A549 (cell line): ENCODE results near the gene ALDH3B1. TPM values are rescaled to one million over a fixed set of nuclear protein-coding genes. Genes with fewer than 3 reads are reported as not detected.

ENCODE experiments used
- ATAC-seq, 2 experiments: fragments of 200-7000 bp in 1 of 2; fragments of >200 bp in 1 of 2; cut with Nextera tagmentation in 1 of 2; cut with Tn5 transposase in 1 of 2; 3 replicates each; pipeline versions ENCODE4 v1.8.0 to v1.9.1; 2018 to 2020; ENCODE audit warnings: mild to moderate bottlenecking in 1 of 2, moderate library complexity in 1 of 2
- CTCF ChIA-PET: fragments of 300-600 bp; sonication (Branson Sonifier 250); formaldehyde crosslinking; extraction: SDS; loops from one replicate; lab custom pipeline; 2021; ENCODE audit warnings: antibody characterized with exemption, inconsistent platforms; lab: Yijun Ruan, JAX
- POLR2A ChIA-PET: fragments of 350-600 bp; formaldehyde crosslinking; extraction: SDS; loops from one replicate; lab custom pipeline; 2021; ENCODE audit warnings: antibody characterized with exemption, inconsistent platforms; lab: Yijun Ruan, JAX
- DNase-seq, 2 experiments: peaks; one replicate each; pipeline versions ENCODE4 v3.0.0 to v3.0.0-alpha.2; 2011 to 2016; ENCODE audit warnings: low read depth in 1 of 2, low spot score in 1 of 2
- FAIRE-seq: peaks from 2 replicates; lab custom pipeline; 2011; peaks lifted over from hg19 to GRCh38; lab: Jason Lieb, UNC
- H3K27ac ChIP-seq, 2 experiments: fragments of >200 bp; sonication (Bioruptor Twin); formaldehyde crosslinking; 3 replicates each; pipeline ENCODE4 v1.5.1; 2016 to 2017
- H3K4me1 ChIP-seq: fragments of >200 bp; sonication (Bioruptor Twin); formaldehyde crosslinking; 3 replicates; pipeline ENCODE4 v1.6.1; 2016
- H3K4me2 ChIP-seq: fragments of >200 bp; sonication (Bioruptor Twin); formaldehyde crosslinking; 3 replicates; pipeline ENCODE4 v1.6.1; 2016
- H3K4me3 ChIP-seq: fragments of >200 bp; sonication (Bioruptor Twin); formaldehyde crosslinking; 3 replicates; pipeline ENCODE4 v1.5.1; 2016
- H3K9me3 ChIP-seq: fragments of >200 bp; sonication (Bioruptor Twin); formaldehyde crosslinking; 3 replicates; pipeline ENCODE4 v1.6.1; 2016
- ATOH8 ChIP-seq: fragments of 250-450 bp; sonication (Bioruptor Pico); IDR thresholded peaks from 2 replicates; pipeline ENCODE4 v1.5.0; 2020; ENCODE audit warnings: low read depth, mild to moderate bottlenecking, moderate library complexity
- BHLHE40 ChIP-seq: IDR thresholded peaks from 2 replicates; pipeline ENCODE4 v1.6.1; 2012; ENCODE audit warnings: low read depth, low read length, inconsistent platforms
- CBX2 ChIP-seq: fragments of 200-600 bp; sonication (generic); IDR thresholded peaks from 2 replicates; pipeline ENCODE4 v1.6.1; 2016; ENCODE audit warnings: low read depth, mild to moderate bottlenecking, borderline replicate concordance
- CHD4 ChIP-seq: fragments of 200-600 bp; sonication (generic); IDR thresholded peaks from 2 replicates; pipeline ENCODE4 v1.6.1; 2016; ENCODE audit warnings: antibody characterized with exemption, mild to moderate bottlenecking, borderline replicate concordance
- ELK1 ChIP-seq: fragments of 150-350 bp; IDR thresholded peaks from 2 replicates; pipeline ENCODE4 v1.6.1; 2014; ENCODE audit warnings: low read depth, mild to moderate bottlenecking, low read length
- ESRRA ChIP-seq: fragments of 150-350 bp; IDR thresholded peaks from 2 replicates; pipeline ENCODE4 v1.6.1; 2014; ENCODE audit warnings: mild to moderate bottlenecking, low read length, borderline replicate concordance
- FOSL2 ChIP-seq, 2 experiments: fragments of 450-650 bp in 1 of 2; fragments of >200 bp in 1 of 2; sonication (Bioruptor Twin) in 1 of 2; formaldehyde crosslinking; IDR thresholded peaks; 2 replicates each; pipeline versions ENCODE4 v1.5.0 to v1.6.1; 2016 to 2020; ENCODE audit warnings: mild to moderate bottlenecking in 1 of 2, moderate library complexity in 1 of 2
- HOXA7 ChIP-seq: fragments of 250-450 bp; sonication (Bioruptor Pico); IDR thresholded peaks from 2 replicates; pipeline ENCODE4 v1.5.0; 2020; ENCODE audit warnings: mild to moderate bottlenecking, moderate library complexity
- JUN ChIP-seq, 2 experiments: fragments of >200 bp; sonication (Bioruptor Twin); formaldehyde crosslinking; IDR thresholded peaks; 2 replicates in 1 of 2; 3 replicates in 1 of 2; pipeline ENCODE4 v1.6.1; 2016 to 2017
- KDM5A ChIP-seq: fragments of 200-600 bp; sonication (generic); IDR thresholded peaks from 2 replicates; pipeline ENCODE4 v1.6.1; 2016; ENCODE audit warnings: antibody characterized with exemption, mild to moderate bottlenecking
- NPAS2 ChIP-seq: fragments of 250-450 bp; sonication (Bioruptor Pico); IDR thresholded peaks from 2 replicates; pipeline ENCODE4 v1.8.0; 2022; ENCODE audit warnings: mild to moderate bottlenecking, moderate library complexity, borderline replicate concordance
- PBX3 ChIP-seq: IDR thresholded peaks from 2 replicates; pipeline ENCODE4 v1.6.1; 2012
- RFX5 ChIP-seq: fragments of 450-650 bp; IDR thresholded peaks from 2 replicates; pipeline ENCODE4 v1.7.1; 2014; ENCODE audit warnings: antibody characterized with exemption, mild to moderate bottlenecking, moderate library complexity
- RNF2 ChIP-seq: fragments of 200-600 bp; sonication (generic); IDR thresholded peaks from 2 replicates; pipeline ENCODE4 v1.6.1; 2016; ENCODE audit warnings: low read depth, mild to moderate bottlenecking, antibody characterized with exemption, moderate library complexity, borderline replicate concordance
- TP53 ChIP-seq: fragments of 250-450 bp; sonication (Bioruptor Pico); IDR thresholded peaks from 2 replicates; pipeline ENCODE4 v1.5.0; 2021; ENCODE audit warnings: mild to moderate bottlenecking, moderate library complexity
- ZC3H11A ChIP-seq: fragments of 450-650 bp; IDR thresholded peaks from 2 replicates; pipeline ENCODE4 v1.6.1; 2014; ENCODE audit warnings: antibody characterized with exemption, mild to moderate bottlenecking
- ZFP36 ChIP-seq: fragments of 450-650 bp; IDR thresholded peaks from 2 replicates; pipeline ENCODE4 v1.6.1; 2014; ENCODE audit warnings: borderline replicate concordance; ENCODE audit not compliant: partially characterized antibody
- WGBS: methylation state at CpG from one replicate; pipeline ENCODE4 v1.1.6; 2017; ENCODE audit errors: missing lambda C conversion rate; 5-methylcytosine and 5-hydroxymethylcytosine counted together
- polyA plus RNA-seq, 4 experiments: library from polyadenylated mRNA; depleted of rRNA in 3 of 4; stranded (reverse); fragments of >200 nt; fragmentation: RNase III in 1 of 4; extraction: RNeasy Plus Mini Kit Qiagen cat#74134 plus additional on column Dnase treatment in 1 of 4; gene quantifications; 2 replicates in 3 of 4; 3 replicates in 1 of 4; pipeline ENCODE4 v1.2.3, GENCODE V29; 2011 to 2017
- TF ChIP-seq, protein P1 (sequence below): fragments of 450-650 bp; IDR thresholded peaks from 2 replicates; pipeline ENCODE4 v1.6.1; 2014; ENCODE audit warnings: antibody characterized with exemption
- TF ChIP-seq, protein P2 (sequence below): IDR thresholded peaks from 2 replicates; pipeline ENCODE4 v1.6.1; 2012; ENCODE audit warnings: low read depth, borderline replicate concordance
- TF ChIP-seq, protein P3 (sequence below): fragments of >200 bp; sonication (Bioruptor Twin); formaldehyde crosslinking; IDR thresholded peaks from 2 replicates; pipeline ENCODE4 v1.6.1; 2016

The ALDH3B1 gene
- polyA plus RNA-seq, 2 of the 4 experiments (the other 2 are of a cell fraction) = 93.7 to 130 TPM

- no peak for TF ChIP-seq ESRRA
- no peak for TF ChIP-seq BHLHE40
- TF ChIP-seq, protein P1, sequence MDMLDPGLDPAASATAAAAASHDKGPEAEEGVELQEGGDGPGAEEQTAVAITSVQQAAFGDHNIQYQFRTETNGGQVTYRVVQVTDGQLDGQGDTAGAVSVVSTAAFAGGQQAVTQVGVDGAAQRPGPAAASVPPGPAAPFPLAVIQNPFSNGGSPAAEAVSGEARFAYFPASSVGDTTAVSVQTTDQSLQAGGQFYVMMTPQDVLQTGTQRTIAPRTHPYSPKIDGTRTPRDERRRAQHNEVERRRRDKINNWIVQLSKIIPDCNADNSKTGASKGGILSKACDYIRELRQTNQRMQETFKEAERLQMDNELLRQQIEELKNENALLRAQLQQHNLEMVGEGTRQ = no peak
- TF ChIP-seq, all 56 proteins: peak for 0
Observed at GRCh38 chr11:67999201-67999629, 10.9 kb upstream of the ALDH3B1 start (continued).

GRCh38 chr11:67999704-68000103 is 10.4 kb upstream of the ALDH3B1 start:
- H3K27ac ChIP-seq = no peak overlapping the region
- no peak for FAIRE-seq
- POLR2A ChIA-PET = interaction anchor here (1.3 kb wide), 1 partner anchor 11 kb away, joined by 4 read pairs; the partner anchor contains the start of gene ALDH3B1
- ATAC-seq = no peak
- H3K9me3 ChIP-seq = no peaks in the 10 kb centered on the region
- DNase-seq = no peak
- no peak overlapping the region for H3K4me3 ChIP-seq
- CTCF ChIA-PET = interaction anchor here (0.5 to 1.5 kb wide), 4 partner anchors 22 to 291 kb away, joined by 3 to 5 read pairs (median 3); no protein-coding TSS in a partner anchor
- TF ChIP-seq FOSL2 (IDR thresholded peaks at IDR 0.05) = no peak
- no peak for TF ChIP-seq FOSL2 (CRISPR knock-in tag; IDR thresholded peaks at IDR 0.05)
- no peak for TF ChIP-seq HOXA7
- TF ChIP-seq TP53 (CRISPR knock-in tag) = no peak
- no peak for TF ChIP-seq CHD4
- TF ChIP-seq JUN (IDR thresholded peaks at IDR 0.05) = no peak
- no peak for TF ChIP-seq CBX2
- TF ChIP-seq, protein P2, sequence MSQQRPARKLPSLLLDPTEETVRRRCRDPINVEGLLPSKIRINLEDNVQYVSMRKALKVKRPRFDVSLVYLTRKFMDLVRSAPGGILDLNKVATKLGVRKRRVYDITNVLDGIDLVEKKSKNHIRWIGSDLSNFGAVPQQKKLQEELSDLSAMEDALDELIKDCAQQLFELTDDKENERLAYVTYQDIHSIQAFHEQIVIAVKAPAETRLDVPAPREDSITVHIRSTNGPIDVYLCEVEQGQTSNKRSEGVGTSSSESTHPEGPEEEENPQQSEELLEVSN = no peak
- no peak for TF ChIP-seq RFX5
- no peak for TF ChIP-seq NPAS2 (CRISPR knock-in tag)
- TF ChIP-seq RNF2 = no peak
- TF ChIP-seq, protein P3, sequence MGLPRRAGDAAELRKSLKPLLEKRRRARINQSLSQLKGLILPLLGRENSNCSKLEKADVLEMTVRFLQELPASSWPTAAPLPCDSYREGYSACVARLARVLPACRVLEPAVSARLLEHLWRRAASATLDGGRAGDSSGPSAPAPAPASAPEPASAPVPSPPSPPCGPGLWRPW = no peak
- no peak for TF ChIP-seq ATOH8 (CRISPR knock-in tag)
- no peak for TF ChIP-seq KDM5A
- H3K4me1 ChIP-seq = peaks cover 28% of the 10 kb centered on the region
- no peak overlapping the region for H3K4me2 ChIP-seq
- WGBS = 95% methylated on average over 5 of the region's 5 CpGs

DNA sequence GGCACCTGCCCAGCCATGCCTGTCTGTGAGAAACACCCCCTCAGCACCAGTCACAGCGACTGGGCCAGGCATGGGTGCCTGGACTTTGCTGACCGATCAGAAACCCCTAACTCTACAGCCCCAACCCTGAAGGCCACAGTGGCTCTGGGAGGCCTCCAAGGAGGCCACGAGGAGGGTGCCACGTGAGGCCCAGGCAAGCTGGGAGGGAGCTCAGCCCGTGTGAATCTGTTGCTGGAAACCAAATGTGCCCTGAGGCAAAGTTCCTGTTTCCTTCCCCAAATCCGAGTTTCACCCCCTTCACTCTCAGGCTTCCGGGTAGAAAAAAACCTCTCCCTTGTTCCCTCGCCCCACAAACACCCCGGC is 7.6 kb upstream of the ALDH3B1 start:
- Histone ChIP-seq H3K4me1 (peaks cover 30% of the 10 kb centered on the region), H3K27ac (peak overlapping the region; percentile 29 to 99; a peak in 4 of 6 replicates), H3K4me2 (peak overlapping the region; percentile 97), H3K9me3 (no peaks in the 10 kb centered on the region), H3K4me3 (peak overlapping the region; percentile 97)
- ChIA-PET POLR2A (interaction anchor here (1.0 to 1.6 kb wide), 2 partner anchors 10 to 12 kb away, joined by 6 to 7 read pairs; no protein-coding TSS in a partner anchor), CTCF (interaction anchor here (0.9 to 10.7 kb wide), 4 partner anchors 9 to 206 kb away, joined by 3 to 204 read pairs (median 4); no protein-coding TSS in a partner anchor)
- WGBS = 62% methylated on average over 9 of the region's 9 CpGs
- FAIRE-seq = no peak
- no peak for ATAC-seq
- no peak for DNase-seq
- TF ChIP-seq PBX3 (no peak), ELK1 (no peak), JUN (IDR thresholded peaks at IDR 0.05) (no peak), ZC3H11A (no peak), HOXA7 (no peak), ZFP36 (no peak)
